Measurements from ENCODE around the gene GRB10.

- no peak for TF ChIP-seq CTCF (IDR thresholded peaks at IDR 0.05)
- TF ChIP-seq POLR2A (IDR thresholded peaks at IDR 0.05) = no peak
Measured at GRCh38 chr7:50619684-50620083, 163.0 kb downstream of the GRB10 start.

Measured in testis (tissue), 2 donors.